ENCODE measurements around the gene CRTC3.

- TF ChIP-seq CTCF (IDR thresholded peaks at IDR 0.05), result no peak
- no peak for TF ChIP-seq POLR2A (IDR thresholded peaks at IDR 0.05)
These were observed 15.4 kb downstream of the CRTC3 start for GRCh38 chr15:90545095-90545494.
